ENCODE measurements around the gene GTF3A.

The GTF3A gene

GRCh38 chr13:27442071-27442647, 17.7 kb downstream of the GTF3A start:
- Mint-ChIP-seq H3K9me3 (no peaks in the 10 kb centered on the region), H3K27me3 (no peaks in the 10 kb centered on the region), H3K4me1 (ENCODE audit: low read depth in 2 of 2) (peaks cover 39 to 50% of the 10 kb centered on the region in 2 donors), H3K27ac (peak overlapping the region; percentile 70 to 75), H3K4me3 (peak overlapping the region; percentile 52 to 64), H3K36me3 (ENCODE audit: insufficient read depth) (peaks cover 38% of the 10 kb centered on the region)
- ATAC-seq (replicated peaks) (peak; percentile 67), DNase-seq (no peak)

- peaks cover 39% of the 10 kb centered on the region for H3K36me3 Mint-ChIP-seq (ENCODE audit: insufficient read depth)
- H3K4me1 Mint-ChIP-seq (ENCODE audit: low read depth in 2 of 2) = peaks cover 42 to 49% of the 10 kb centered on the region in 2 donors
- H3K9me3 Mint-ChIP-seq = no peaks in the 10 kb centered on the region
- peak overlapping the region; percentile 52 to 64 for H3K4me3 Mint-ChIP-seq
- H3K27ac Mint-ChIP-seq = peak overlapping the region; percentile 70 to 75
- ATAC-seq (replicated peaks) (no peak), DNase-seq (no peak)
- no peaks in the 10 kb centered on the region for H3K27me3 Mint-ChIP-seq
Measured at GRCh38 chr13:27442797-27443196, 18.4 kb downstream of the GTF3A start.

DNA sequence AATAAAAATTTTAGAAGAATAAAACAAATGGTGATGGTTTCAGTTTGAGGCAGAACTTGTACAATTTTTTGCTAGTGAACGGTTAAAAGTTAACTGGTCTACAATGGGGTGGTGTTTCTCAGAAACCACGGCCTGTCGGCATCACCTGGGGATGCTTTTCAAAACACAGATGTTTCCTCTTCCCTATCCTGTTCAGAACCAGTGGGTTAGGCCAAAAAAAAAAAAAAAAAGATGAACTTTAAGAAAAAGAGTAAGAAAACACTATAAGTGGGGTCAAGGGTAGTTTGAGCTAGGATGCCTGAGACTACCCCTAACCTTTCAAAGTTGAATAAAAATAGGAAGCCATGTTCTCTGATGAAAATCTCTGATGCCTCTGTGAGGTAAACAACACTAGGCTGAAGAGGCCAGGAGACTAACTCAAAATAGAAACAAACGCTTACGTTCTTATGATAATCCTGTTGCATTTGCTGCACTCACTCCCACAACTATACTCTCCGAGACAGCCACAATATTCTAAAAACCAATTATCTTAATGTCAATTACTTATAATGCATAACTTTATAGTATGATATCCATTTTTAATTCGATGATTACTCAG, 22.7 kb downstream of the GTF3A start:
- Mint-ChIP-seq H3K36me3 (ENCODE audit: insufficient read depth) (peaks cover 43% of the 10 kb centered on the region), H3K4me3 (peak overlapping the region; percentile 49 to 94), H3K27ac (peak overlapping the region; percentile 63 to 88), H3K9me3 (no peaks in the 10 kb centered on the region), H3K27me3 (no peaks in the 10 kb centered on the region), H3K4me1 (ENCODE audit: low read depth in 2 of 2) (peaks cover 37 to 52% of the 10 kb centered on the region in 2 donors)
- no peak for ATAC-seq (replicated peaks)
- DNase-seq = no peak

DNA sequence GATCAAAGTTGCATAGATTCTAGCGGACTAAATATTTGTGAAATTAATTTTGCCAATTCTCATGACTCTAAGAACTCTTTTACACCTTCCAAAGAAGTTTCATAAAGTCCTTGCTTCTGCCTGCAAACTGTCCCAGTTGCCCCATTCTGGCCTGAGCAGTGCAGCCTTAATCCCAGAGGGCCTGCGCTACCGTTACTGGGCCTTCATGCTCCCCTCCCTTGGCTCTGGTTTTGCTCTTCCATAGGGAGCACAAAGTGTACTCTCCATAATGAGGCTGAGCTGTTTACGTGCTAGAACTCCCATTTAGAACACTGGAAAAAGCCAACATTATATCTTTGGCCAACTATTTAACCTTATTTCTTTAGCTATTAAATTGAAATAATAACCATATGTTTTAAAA, 23.9 kb downstream of the GTF3A start:
- Mint-ChIP-seq H3K4me3 (peak overlapping the region; percentile 83 to 94), H3K9me3 (no peaks in the 10 kb centered on the region), H3K4me1 (ENCODE audit: low read depth in 2 of 2) (peaks cover 27 to 45% of the 10 kb centered on the region in 2 donors), H3K27me3 (no peaks in the 10 kb centered on the region), H3K36me3 (ENCODE audit: insufficient read depth) (peaks cover 39% of the 10 kb centered on the region), H3K27ac (peak overlapping the region; percentile 92 to 94)
- no peak for ATAC-seq (replicated peaks)
- no peak for DNase-seq

GRCh38 chr13:27449081-27449603, 24.7 kb downstream of the GTF3A start:
- no peaks in the 10 kb centered on the region for H3K9me3 Mint-ChIP-seq
- DNase-seq (no peak), ATAC-seq (replicated peaks) (no peak)
- H3K36me3 Mint-ChIP-seq (ENCODE audit: insufficient read depth) = peaks cover 39% of the 10 kb centered on the region
- H3K27me3 Mint-ChIP-seq = no peaks in the 10 kb centered on the region
- H3K4me3 Mint-ChIP-seq = peak overlapping the region; percentile 83 to 94
- H3K4me1 Mint-ChIP-seq (ENCODE audit: low read depth in 2 of 2) = peaks cover 27 to 45% of the 10 kb centered on the region in 2 donors
- peak overlapping the region; percentile 92 to 94 for H3K27ac Mint-ChIP-seq

- H3K36me3 Mint-ChIP-seq (ENCODE audit: insufficient read depth) = peaks cover 32% of the 10 kb centered on the region
- H3K27me3 Mint-ChIP-seq = no peaks in the 10 kb centered on the region
- no peaks in the 10 kb centered on the region for H3K9me3 Mint-ChIP-seq
- H3K4me3 Mint-ChIP-seq = peak within 1 kb of the TSS; percentile 83 to 94
- ATAC-seq (replicated peaks) (peak; percentile 79), DNase-seq (peak; percentile 97 to 98 (median 98))
- H3K4me1 Mint-ChIP-seq (ENCODE audit: low read depth in 2 of 2) = peaks cover 27 to 48% of the 10 kb centered on the region in 2 donors
- H3K27ac Mint-ChIP-seq = peak within 1 kb of the TSS; percentile 92 to 94
Measured at GRCh38 chr13:27449936-27450828, 25.8 kb downstream of the GTF3A start, which contains the start of gene MTIF3. TSS of gene MTIF3 (minus strand) at chr13:27450564. CDS start at chr13:27440448, 10,116 bp downstream.

DNA sequence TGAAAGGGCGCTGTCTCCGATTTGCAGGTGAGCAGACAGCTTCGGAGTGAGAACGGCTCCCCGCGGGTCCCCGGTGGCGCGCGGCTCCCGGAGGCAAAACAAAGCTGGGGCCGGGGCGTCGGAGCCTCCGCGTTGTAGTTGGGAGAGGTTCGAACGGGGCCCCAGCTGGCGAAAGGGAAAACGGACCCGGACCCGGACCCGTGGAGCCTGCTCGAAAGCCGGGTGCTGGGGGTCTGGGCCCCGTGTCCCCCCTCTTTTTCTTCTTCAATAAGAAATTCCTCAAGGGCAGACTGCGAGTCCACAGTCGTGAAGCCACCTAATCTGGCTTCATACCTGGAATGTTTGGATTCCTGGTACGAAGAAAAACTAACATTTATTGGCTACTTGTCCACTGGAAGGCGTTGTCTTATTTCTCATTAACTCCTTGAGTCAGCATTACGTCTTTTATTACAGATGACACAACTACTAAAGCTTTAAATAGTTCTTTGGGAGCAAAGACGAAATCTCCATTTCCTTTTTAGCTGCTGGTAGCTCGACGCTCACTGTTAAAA, 26.6 kb downstream of the GTF3A start:
- H3K4me3 Mint-ChIP-seq = peak overlapping the region; percentile 83 to 94
- peaks cover 29 to 48% of the 10 kb centered on the region in 2 donors for H3K4me1 Mint-ChIP-seq (ENCODE audit: low read depth in 2 of 2)
- ATAC-seq (replicated peaks) (peak; percentile 3), DNase-seq (no peak)
- H3K36me3 Mint-ChIP-seq (ENCODE audit: insufficient read depth) = peaks cover 32% of the 10 kb centered on the region
- no peaks in the 10 kb centered on the region for H3K27me3 Mint-ChIP-seq
- H3K27ac Mint-ChIP-seq = peak overlapping the region; percentile 92 to 94
- no peaks in the 10 kb centered on the region for H3K9me3 Mint-ChIP-seq

- peak overlapping the region; percentile 94 to 98 for H3K27ac Mint-ChIP-seq
- DNase-seq (no peak), ATAC-seq (replicated peaks) (no peak)
Measured at GRCh38 chr13:27455331-27455855, 31.0 kb downstream of the GTF3A start.

DNA sequence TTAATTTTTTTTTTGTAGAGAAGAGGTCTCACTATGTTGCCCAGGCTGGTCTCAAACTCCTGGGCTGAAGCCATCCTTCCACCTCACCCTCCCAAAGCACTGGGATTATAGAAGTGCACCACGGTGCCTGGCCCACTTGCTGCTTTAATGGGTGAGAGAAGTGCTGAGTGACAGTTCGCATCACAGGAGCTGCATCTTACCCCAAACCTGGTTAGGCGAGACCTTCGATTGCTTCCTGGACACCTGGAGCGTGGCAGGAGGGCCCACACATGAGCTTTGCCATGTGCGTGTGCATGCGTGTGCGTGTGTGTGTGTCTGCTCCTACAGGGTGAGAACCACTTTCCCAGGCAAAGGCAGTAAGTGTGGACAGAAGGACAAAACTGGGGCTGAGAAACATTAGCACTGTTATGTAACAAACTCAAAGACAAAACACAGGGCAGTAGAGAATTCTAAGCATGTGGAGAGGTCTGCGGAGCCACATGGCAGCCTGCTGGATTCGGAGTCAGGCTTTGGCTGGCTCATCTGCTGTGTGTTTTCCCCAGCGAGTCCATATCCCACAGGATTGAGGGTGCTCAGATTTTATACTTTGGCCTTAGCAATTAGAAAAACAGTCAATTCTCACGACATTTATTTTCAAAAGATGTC, 37.6 kb downstream of the GTF3A start:
- Mint-ChIP-seq H3K9me3 (no peaks in the 10 kb centered on the region), H3K27ac (no peak overlapping the region), H3K36me3 (ENCODE audit: insufficient read depth) (no peaks in the 10 kb centered on the region), H3K4me1 (ENCODE audit: low read depth in 2 of 2) (peaks cover 0 to 2% of the 10 kb centered on the region in 2 donors), H3K27me3 (no peaks in the 10 kb centered on the region), H3K4me3 (no peak overlapping the region)
- DNase-seq (no peak), ATAC-seq (replicated peaks) (no peak)

More at GRCh38 chr13:27455331-27455855, 31.0 kb downstream of the GTF3A start:
- no peaks in the 10 kb centered on the region for H3K9me3 Mint-ChIP-seq
- peaks cover 10% of the 10 kb centered on the region for H3K36me3 Mint-ChIP-seq (ENCODE audit: insufficient read depth)
- no peaks in the 10 kb centered on the region for H3K27me3 Mint-ChIP-seq
- peak overlapping the region; percentile 92 to 94 for H3K4me3 Mint-ChIP-seq
- H3K4me1 Mint-ChIP-seq (ENCODE audit: low read depth in 2 of 2) = peaks cover 8 to 20% of the 10 kb centered on the region in 2 donors

GRCh38 chr13:27463500-27463899, 39.1 kb downstream of the GTF3A start:
- Mint-ChIP-seq H3K27ac (no peak overlapping the region), H3K27me3 (no peaks in the 10 kb centered on the region), H3K4me1 (ENCODE audit: low read depth in 2 of 2) (peaks cover 0 to 2% of the 10 kb centered on the region in 2 donors), H3K4me3 (no peak overlapping the region), H3K9me3 (no peaks in the 10 kb centered on the region), H3K36me3 (ENCODE audit: insufficient read depth) (no peaks in the 10 kb centered on the region)
- DNase-seq = no peak
- ATAC-seq (replicated peaks) = peak; percentile 59

DNA sequence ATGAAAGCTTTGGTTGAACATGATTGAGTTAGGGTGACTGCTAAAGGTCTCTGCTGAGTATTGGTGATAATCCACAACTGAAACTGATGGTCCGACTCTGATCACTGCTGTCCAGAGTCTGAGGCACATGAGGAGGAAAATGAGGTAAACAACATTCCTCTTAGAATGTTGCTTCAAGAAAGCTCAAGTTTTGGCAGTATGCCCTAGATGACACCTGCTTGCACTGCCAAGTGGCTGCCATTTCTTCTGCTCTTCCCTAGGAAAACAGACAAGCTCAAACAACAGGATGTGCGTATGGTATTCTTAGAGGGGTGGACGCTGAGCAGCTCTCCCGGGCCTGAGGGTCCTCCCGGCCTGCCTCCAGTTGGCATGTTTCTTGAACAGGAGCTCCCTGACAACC, 41.2 kb downstream of the GTF3A start:
- DNase-seq (no peak), ATAC-seq (replicated peaks) (no peak)
- Mint-ChIP-seq H3K27ac (no peak overlapping the region), H3K36me3 (ENCODE audit: insufficient read depth) (no peaks in the 10 kb centered on the region), H3K4me3 (no peak overlapping the region), H3K27me3 (no peaks in the 10 kb centered on the region), H3K9me3 (no peaks in the 10 kb centered on the region), H3K4me1 (ENCODE audit: low read depth in 2 of 2) (peaks cover 0 to 2% of the 10 kb centered on the region in 2 donors)

DNA sequence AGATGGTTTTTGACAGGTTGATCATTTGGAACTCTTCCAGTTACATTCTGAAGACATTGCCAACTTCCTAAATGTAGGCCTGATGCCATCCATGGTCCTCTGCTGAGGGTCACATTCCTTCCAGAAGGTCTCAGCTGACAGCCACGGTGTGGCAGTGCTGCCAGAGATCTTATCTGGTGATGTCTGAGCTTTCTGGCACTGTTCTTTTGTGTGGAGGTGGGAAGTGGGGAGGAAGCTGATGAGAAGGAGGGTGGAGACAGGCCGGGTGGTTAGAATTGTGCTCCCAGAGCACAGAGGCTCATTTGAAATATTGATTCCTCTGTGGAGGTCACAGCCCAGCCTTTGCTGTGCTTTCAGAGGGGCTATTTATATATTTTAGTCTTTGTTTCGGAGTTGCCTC, 42.1 kb downstream of the GTF3A start:
- no peak for DNase-seq
- Mint-ChIP-seq H3K27me3 (no peaks in the 10 kb centered on the region), H3K9me3 (no peaks in the 10 kb centered on the region), H3K4me3 (no peak overlapping the region), H3K4me1 (ENCODE audit: low read depth in 2 of 2) (peaks cover 0 to 2% of the 10 kb centered on the region in 2 donors), H3K27ac (peak overlapping the region in 1 of 2 donors; percentile 8), H3K36me3 (ENCODE audit: insufficient read depth) (no peaks in the 10 kb centered on the region)
- no peak for ATAC-seq (replicated peaks)
